NCI-H345 (cell line): Measurements from ENCODE around the gene PKP1.
A peak's percentile ranks its signal among the peaks of the same experiment; 100 is the strongest.

Source experiments
- DNase-seq: peaks from one replicate; lab custom pipeline; 2025; lab: John Stamatoyannopoulos, UW

PKP1 gene

DNA sequence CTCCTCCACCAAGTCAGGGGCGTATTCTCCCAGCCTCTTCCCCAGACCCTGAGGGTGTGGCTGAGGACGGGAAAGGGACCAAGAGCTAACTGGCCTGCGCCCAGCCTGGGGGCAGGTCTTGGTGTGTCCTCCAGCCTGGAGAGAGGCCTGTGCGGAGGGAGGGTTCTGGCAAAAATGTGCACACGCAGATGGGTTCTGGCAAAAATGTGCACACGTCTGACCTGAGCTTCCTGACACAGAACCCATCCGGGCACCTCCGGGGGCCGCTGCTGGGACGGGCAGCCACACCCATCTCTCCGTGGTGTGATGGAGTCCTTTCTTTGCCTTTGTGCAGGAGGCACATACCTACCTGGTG is 23.1 kb upstream of the PKP1 start:
- no peak for DNase-seq

DNA sequence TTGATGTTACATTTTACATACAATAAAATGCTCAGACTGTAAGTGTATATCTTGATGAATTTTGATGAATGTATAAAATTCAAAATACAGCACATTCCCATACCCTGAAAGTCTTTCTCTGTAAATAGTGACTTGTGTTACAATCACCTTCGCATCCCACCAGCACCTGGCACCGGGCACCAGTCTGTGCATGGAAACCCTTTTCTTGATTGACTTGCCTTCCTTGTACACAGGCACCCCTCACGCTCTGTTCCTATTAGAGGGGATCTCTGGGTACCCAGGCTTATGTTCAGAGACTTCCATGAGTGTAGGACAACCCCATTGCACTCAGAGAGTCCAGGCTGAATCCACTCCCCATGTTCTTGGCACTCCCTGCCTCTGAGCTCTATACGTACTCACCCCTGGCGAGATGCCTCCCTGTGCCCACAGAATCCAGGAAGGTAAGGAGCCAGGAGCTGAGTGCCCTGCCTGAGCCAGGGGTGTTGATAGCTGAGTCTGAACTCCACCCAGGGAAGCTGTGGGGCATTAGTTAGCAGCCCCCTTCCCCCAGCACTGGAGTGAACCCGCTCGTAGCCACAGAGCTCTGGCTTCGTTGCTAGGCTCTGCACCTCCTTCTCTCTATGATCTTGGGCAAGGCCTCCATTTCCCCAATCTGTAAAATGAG is 22.5 kb upstream of the PKP1 start:
- no peak for DNase-seq

DNA sequence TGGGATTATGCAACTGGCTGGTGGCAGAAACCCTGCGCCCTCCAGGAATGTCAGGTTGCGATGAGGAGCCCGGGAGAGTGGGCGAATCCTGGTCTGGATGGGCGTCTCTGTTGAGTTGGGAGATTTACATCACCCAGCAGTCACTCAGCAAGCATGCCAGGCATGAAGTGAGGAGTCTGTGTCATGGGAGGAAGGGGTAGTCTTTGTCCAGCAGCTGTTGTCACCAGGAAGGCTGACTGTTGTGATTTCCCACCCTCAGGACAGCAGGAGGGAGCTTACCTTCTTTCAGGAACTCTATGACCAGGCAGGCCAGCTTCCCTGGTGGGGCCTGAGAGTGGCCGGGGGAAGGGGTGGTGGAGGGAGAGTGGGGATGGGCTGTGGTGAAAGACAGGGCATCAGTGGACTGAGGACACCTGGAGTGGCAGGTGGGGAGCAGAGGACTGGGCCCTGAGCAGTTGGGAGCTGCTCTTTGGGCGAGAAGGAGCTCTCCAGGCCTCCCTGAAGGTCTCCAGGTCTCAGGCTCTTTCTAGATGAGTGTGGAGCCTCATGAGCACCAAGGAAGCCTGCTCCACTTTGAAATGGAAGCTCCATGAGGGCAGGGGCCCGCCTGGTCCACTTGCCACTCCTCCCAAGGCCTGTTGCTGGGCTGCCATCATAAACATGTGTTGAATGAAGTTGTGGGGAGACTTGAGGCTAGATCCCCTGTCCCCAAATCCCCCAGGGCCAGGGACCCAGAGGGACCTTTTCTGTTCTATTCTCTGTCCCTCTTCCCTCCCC is 21.3 kb upstream of the PKP1 start:
- DNase-seq = no peak

DNA sequence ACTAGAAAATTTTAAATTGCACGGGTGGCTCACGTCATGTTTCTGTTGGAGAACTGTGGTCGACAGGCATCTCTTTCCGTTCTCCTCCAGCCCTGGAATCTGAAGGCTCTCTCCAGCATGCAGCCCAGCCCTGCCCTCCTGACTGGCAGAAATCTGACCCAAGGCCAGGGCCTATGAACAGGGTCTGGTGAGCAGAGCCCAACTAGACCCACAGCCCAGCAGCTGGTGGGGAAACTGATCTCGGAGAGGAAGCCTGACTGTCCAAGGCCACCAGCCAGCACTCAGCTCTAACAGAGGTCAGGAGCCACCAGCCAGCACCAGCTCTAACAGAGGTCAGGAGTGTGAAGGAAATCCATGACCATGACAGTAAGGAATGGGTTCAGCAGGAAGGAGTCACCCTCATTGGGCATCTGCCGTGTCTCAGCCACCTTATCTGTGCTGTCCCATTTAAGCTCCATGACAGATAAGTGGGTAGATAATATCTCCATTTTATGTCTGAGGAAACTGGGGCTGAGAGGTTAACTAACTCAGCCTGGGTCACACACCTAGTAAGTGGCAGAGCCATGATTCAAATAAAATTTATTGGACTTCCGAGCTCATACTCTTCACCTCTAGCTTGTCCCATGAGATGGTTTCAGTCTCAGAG is 20.2 kb upstream of the PKP1 start:
- no peak for DNase-seq

DNA sequence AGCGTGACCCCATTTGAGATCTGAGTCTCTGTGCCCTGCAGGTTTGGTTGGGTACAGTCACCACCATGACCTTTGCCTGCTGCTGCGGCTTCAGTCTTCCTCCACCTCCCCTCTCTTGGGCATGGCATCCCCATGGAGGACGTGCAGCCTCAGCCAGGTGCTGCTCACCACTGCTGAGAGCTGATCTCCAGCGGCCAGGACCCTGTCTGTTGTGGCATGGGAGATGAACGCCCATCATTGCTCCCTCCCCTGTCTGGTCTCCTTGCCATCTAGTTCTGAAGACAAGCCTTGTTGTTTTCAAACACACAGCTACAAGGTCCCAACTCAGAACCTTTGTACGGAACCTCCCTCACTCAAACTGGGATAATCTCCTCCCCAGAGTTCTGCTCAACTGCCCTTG is 19.2 kb upstream of the PKP1 start:
- DNase-seq = no peak

DNA sequence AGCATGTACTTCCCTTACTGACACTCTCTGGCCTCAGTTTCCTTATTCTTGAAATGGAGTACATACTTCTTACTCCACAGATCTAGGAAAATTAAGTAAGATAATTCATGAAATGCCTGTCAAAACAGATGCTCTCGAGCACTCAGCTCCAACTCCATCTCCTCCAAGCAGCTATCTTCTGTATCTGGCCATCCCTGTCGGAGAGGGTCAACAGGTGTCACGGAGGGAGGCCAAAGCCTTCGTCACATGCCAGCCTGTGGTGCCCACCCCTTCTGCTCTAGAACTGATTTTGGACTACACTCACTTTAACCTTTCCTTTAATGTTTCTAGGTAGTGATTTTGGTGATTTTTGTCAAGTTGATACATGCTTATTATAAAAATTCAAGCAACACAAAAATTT is 18.8 kb upstream of the PKP1 start:
- no peak for DNase-seq

DNA sequence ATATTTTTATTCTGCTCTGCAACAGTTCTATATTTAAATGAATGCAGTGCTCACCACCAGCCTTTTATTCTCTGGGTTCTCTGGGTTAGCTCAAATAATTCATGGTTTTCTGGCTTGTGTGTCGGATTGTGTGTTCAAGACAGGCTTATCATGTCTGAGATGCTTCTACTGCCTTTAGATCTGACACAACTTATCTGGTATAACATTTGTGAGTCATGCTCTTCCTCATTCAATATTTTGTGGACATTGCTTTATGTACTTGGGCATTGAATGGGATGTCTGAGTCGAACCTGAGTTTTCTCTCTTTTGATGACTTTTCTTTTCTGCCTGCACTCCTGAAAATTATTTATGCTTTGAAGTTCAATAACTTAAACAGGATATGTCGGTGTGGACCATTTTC is 17.6 kb upstream of the PKP1 start:
- DNase-seq = no peak

DNA sequence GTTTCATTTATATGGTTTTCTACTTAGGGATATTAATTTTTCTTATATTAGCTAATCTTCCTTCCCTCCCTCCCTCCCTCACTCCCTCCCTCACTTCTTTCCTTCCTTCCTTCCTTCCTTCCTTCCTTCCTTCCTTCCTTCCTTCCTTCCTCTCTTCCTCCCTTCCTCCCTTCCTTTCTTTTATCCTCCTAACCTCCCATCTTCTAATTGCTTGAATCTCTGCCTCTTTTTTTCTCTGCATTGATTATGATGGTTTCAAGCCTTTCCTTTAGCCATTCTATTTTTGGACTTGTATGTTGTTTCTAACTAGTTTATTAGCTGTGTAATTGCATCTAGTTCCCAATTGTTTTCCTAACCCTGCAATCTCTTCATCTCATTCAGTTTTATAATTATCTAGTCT is 17.0 kb upstream of the PKP1 start:
- no peak for DNase-seq

DNA sequence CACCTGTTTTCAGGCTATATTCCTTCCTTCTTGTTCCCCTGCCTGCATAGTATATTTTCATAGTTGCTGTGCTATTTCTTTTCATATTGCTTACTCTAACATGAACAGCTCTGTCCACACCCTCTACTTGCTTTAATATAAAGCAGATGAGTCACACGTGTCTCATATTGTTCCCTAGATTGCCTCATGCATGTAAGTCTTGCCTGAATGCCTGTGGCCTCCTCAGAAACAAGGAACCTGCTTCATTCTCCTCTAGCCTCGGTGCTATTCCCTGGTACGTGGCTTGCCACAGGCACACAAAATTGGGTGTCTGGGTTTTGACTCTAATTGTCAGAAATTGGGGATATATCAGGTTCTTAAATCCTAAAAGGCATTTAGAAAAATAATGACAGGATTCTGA is 16.5 kb upstream of the PKP1 start:
- DNase-seq = no peak

DNA sequence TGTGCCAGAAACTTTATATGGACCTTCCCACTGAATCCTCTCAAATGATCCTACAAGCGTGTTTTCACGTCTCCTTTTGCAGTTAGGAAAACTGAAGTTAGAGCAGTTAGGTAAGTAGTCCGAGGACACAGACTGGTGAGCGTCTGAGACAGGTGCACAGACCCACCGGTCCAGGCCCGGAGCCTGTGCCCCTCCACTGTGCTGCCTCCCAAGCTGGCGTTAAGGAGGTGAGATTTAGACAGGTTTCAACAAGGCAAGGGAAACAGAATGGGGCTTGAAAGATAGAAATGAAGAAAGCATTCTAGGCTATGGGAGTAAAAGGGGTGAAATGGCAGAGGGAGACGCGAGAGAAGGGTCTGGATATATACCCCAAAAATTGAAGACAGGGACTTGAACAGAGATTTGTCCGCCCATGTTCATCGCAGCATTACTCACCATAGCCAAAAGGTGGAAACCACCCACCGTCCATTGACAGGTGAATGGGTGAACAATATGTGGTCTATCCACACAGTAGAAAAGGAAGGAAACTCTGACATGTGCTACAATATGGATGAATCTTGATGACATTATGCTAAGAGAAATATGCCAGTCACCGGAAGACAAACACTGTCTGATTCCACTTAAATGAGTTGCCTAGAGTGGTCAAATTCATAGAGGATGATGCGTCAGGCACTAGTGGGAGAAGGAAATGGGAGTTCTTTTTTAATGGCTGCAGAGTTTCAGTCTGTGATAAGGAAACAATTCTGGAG is 15.7 kb upstream of the PKP1 start:
- no peak for DNase-seq

DNA sequence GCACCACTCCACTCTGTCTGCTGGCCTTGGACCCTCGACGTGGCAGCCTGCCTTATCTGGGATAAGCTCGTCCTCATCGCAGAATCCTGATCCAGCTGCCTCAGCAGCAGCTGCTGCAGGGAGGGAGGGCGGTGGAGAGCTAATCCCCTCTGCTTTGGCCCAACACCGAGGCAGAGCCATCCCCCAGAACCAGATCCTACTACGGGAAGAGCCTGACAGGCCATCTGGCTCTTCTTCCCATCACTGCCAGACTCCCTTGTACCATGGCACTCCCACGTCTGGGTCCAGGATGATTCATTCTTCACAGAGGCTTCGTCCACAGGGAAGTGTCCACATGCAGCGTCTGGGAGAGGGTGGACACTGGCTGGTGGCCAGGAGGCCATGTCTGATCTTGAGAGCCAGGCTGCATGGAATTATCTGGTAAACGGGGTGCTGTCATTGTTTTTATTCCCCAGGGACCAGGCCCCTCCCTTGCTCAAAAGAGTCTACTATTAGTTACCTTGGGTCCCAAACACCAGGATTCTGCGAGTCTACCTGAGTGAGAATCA is 14.6 kb upstream of the PKP1 start:
- DNase-seq = peak; percentile 26

DNA sequence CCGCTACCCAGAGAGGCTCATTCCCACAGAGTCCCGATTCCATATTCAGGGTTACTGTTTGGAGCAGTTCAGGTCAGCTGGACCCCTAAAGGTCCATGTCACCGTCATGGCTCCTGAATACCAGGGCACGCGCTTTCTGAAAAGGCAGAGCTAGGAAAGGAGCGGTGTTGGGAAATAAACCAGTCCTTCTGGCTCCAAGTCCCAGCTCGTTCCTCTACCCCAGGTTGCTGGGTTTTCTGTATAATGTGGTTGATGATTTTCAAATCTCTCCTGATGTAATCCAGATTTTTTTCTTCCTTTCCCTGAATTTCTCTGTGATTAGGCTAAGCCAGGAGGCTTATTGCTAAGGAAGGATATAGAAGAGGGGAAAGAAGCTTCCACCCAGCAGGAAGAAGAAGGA is 14.0 kb upstream of the PKP1 start:
- DNase-seq = no peak

DNA sequence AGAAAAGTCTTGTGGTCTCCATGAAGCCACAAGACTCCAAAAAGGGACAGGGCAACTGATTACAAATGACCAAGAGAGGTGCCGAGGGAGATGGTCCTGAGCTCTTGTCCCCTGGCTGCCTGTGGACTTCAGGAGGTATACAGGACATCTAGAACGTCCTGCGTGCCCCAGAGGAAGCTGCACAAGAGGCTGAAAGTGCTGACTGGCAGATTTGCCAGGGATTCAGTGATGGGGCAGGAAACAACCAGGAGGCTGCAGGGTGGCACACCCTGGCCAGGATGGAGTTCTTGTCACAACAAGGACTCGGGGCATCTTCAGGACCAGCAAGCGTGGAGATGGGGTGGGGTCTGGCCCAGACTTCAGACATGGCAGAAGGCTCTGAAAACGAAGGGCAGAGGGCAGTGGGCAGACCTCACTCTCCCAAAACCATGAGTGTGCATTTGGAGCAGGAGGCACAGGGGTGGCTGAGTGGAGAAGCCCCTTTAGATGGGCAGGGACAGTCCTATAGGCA is 13.4 kb upstream of the PKP1 start:
- DNase-seq = no peak

DNA sequence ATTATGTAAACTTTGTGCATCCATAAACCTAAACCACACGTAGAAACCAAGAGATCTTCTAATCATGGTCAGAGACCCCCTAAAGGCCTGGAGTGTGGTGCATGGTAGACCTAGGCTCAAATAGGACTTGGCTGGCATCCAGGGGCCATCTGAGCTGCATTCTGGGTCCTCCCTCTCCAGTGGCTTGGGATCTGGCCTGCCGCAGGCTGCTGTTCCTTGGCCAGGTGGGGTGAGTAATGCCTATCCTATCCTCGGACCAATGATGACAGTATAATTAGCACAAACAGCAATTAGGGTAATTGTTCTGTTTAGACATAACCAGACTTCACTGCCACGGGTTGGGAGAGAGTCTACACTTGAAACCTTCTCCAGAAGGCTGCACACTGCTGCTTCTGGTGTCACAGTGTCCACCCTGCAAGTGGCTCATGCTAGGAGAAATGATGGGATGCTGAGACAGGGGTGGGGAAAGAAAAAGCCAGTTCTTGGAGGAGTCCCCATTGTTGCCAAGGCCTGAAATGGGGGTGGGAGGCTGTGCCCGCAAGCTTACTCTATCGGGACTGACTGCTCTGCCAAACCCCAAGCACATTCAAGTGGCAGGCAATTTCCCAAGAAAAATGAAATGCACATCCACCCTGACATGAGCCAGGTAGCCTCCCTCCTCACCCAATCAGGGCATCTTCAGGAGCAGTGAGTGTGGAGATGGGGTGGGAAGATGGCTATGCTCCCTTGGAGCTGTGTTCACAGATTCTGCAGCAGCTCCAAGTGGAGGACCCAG is 12.5 kb upstream of the PKP1 start:
- DNase-seq = no peak

DNA sequence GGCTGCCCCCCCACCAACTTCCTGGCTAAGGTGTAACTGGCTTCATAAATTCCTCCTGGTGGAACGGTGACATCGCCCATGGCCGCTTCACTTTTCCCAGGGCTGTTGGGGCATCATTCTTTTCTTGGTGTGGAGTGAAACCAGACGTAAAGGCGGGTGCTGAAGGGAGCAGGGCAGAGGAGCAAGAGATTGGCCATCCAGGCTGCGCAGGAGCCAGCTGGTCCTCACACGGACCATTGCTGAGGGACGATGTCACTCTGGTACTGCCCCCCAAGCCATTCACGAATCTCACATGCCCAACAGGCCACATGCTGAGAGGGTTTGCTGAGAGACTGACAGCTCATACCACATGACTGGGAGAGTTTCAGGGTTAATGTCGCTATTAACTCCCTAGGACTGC is 10.5 kb upstream of the PKP1 start:
- DNase-seq = no peak

DNA sequence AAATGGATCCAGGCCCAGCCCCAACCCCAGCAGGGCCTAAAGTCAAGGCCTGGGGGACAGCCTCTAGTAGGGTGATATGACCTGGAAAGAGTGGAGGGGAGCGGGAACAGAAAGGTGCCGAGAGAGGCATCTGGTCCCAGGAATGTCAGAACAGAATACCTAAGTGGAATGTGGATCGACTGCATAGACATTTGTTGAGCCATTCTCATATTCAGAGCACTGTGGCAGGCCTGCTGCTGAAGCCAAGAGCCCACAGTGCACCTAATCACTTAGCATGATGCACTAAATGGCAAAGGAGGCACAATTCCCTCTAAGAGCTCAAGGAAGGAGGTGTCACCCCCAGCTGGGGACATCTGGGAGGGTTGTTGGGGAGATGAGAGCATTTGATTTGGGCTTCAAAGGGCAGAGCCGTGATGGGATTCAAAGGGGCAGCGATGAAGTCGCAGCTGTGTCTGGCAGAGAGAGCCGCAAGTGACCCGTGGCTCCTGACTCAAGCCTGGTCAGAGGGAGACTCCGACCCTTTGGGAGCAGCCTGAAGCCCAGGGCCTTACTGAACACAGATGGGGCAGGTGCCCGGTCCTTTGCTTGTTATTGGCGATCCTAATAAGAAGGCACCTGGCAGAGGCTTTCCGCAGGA is 8.6 kb upstream of the PKP1 start:
- no peak for DNase-seq

DNA sequence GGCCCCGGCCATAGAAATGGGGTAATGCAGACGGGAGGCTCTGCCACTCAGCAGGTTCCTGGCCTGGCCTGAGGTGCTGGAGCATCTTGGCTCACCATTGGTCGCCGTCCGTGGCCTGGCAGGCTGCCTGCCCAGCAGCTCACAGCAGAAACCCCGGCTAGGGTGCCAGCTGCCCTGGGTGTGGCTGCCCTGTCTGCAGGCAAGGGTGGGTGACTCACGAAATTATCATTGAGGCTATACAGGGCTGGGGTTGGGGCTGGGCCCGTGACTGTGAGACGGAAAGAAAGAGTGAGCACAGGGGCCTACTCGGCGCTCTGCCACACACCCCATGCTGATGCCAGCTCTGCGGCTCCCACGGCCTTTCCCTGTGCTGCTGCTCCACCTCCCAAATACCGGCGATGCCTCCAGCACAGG is 8.0 kb upstream of the PKP1 start:
- no peak for DNase-seq

DNA sequence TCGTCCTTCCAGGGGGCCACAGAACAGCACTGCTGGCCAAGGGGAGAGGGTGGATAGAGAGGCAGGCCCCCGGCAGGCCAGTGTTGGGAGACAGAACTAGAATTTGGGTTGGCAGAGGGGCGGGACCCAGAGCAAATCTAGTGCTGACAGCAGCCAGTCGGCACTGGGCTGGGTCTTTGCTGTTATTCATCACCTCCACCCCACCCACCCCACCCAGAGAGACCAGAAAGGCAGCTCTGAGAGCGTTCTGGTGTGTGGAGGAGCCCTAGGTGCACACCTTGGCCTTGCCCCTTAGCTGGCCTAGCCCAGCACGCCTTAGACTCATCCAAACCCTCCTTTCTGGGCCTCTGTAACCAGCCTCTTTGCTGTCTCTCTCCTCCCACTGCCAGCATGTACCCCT is 6.4 kb upstream of the PKP1 start:
- DNase-seq = no peak

DNA sequence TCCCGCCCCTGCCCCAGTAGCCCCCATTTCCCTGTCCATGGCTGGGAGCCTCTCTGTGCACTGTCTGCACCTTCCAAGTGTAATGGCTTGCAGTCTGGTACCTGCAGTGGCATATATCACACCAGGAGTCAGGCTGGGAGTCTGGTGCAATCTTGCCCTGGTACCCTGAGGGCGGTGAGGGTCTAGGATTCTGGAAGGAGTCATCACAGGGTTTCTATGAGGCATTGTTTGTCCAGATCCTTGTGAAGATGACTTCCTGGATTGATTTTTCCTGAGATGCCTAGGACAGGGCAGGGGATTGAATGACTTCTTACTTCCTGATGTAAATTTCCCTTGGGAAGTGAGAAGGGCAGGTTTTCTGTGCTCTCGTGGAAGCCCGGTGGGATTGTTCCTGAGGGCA is 5.9 kb upstream of the PKP1 start:
- DNase-seq = no peak

DNA sequence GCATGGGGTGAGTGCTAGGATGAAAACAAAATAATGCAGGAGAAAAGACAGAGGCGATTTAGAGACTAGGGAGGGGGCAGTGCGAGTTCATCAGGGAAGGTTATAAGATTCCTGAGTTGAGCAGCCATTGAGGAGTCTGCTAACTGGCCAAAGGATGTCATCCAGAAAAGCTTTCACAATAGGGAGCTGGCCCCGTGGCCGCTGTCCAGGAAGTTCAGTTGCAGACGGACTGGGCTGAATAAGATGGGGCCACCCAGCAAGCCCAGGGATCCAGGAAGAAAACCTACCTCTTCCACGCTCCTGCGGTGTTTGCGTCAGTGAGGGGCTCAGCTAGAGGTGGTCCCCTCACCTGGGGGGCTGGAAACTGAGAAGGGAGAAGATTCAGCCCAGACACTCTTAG is 4.0 kb upstream of the PKP1 start:
- no peak for DNase-seq

DNA sequence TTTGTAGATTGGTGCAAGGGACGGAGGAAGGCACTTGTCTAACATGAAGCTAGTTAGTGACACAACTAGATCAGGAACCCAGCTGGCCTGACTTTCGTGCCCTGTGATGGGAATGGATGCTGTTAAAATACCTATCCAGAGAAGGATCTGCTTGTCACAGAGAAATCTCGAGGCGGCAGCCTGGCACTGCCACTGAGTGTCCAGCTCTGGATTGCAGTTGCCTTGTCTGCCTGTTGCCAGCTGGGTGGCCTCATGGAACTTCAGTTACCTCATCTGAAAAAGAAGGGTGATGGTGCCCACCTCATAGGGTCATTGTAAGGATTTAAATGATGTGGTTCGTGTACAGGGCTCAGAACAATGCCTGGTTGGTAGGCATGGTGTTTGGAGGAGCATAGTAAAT is 2.4 kb upstream of the PKP1 start:
- no peak for DNase-seq
